GM23338 (cell line): ENCODE data around the gene SMARCD2. TPM values are rescaled to one million over a fixed set of nuclear protein-coding genes. Genes with fewer than 3 reads are reported as not detected.

Source experiments
- ATAC-seq: fragments of 200-7000 bp; cut with Tn5 transposase; 3 replicates; pipeline ENCODE4 v1.9.1; 2020
- DNase-seq: peaks from one replicate; pipeline ENCODE4 v3.0.0-alpha.2; 2015; ENCODE audit warnings: low spot score
- H2AFZ ChIP-seq: fragments of 200-600 bp; sonication (generic); 2 replicates; pipeline ENCODE4 v1.8.0; 2016; ENCODE audit warnings: antibody characterized with exemption, mild to moderate bottlenecking, moderate library complexity
- H3F3A ChIP-seq: fragments of 200-600 bp; sonication (generic); replicated peaks from 2 replicates; pipeline ENCODE4 v1.8.0; 2017; ENCODE audit warnings: antibody characterized with exemption, mixed run types, low read depth
- H3K27ac ChIP-seq: fragments of 200-600 bp; sonication (generic); 2 replicates; pipeline ENCODE4 v1.6.1; 2016; ENCODE audit warnings: low read depth
- H3K27me3 ChIP-seq: fragments of 200-600 bp; sonication (generic); 2 replicates; pipeline ENCODE4 v1.8.0; 2016; ENCODE audit warnings: mild to moderate bottlenecking, mixed run types, moderate library complexity; ENCODE audit not compliant: insufficient read depth
- H3K36me3 ChIP-seq: fragments of 200-600 bp; sonication (generic); 2 replicates; pipeline ENCODE4 v1.8.0; 2016; ENCODE audit warnings: mild to moderate bottlenecking; ENCODE audit not compliant: insufficient read depth
- H3K4me1 ChIP-seq: fragments of 200-600 bp; sonication (generic); 2 replicates; pipeline ENCODE4 v1.8.0; 2016; ENCODE audit warnings: mild to moderate bottlenecking, moderate library complexity; ENCODE audit not compliant: insufficient read depth
- H3K4me2 ChIP-seq: fragments of 200-600 bp; sonication (generic); 2 replicates; pipeline ENCODE4 v1.7.1; 2017; ENCODE audit warnings: mixed run types
- H3K4me3 ChIP-seq: fragments of 200-600 bp; sonication (generic); 2 replicates; pipeline ENCODE4 v1.6.1; 2016; ENCODE audit warnings: mixed run types
- H3K79me2 ChIP-seq: fragments of 200-600 bp; sonication (generic); replicated peaks from 2 replicates; pipeline ENCODE4 v1.8.0; 2017; ENCODE audit warnings: mild to moderate bottlenecking; ENCODE audit not compliant: insufficient read depth
- H3K9me2 ChIP-seq: fragments of 200-600 bp; sonication (generic); 2 replicates; pipeline ENCODE4 v1.8.0; 2017; ENCODE audit not compliant: insufficient read depth
- H4K20me1 ChIP-seq: fragments of 200-600 bp; sonication (generic); replicated peaks from 2 replicates; pipeline ENCODE4 v1.8.0; 2017; ENCODE audit warnings: mild to moderate bottlenecking; ENCODE audit not compliant: insufficient read depth
- H3K27ac Mint-ChIP-seq: 2 replicates; pipeline ENCODE4 v1.8.0; 2020; ENCODE audit warnings: inconsistent platforms, mild to moderate bottlenecking, moderate library complexity, mixed read lengths
- H3K27me3 Mint-ChIP-seq: 3 replicates; pipeline ENCODE4 v1.8.0; 2022; ENCODE audit warnings: low read depth, mild to moderate bottlenecking, moderate library complexity, mixed read lengths, inconsistent platforms; ENCODE audit not compliant: insufficient read depth, poor library complexity
- H3K36me3 Mint-ChIP-seq: 3 replicates; pipeline ENCODE4 v1.8.0; 2021; ENCODE audit warnings: low read depth, mild to moderate bottlenecking, inconsistent platforms, moderate library complexity, mixed read lengths
- H3K4me1 Mint-ChIP-seq: 3 replicates; pipeline ENCODE4 v1.8.0; 2020; ENCODE audit warnings: mild to moderate bottlenecking, inconsistent platforms, mixed read lengths
- H3K4me3 Mint-ChIP-seq: 3 replicates; pipeline ENCODE4 v1.8.0; 2021; ENCODE audit warnings: moderate library complexity, mild to moderate bottlenecking, inconsistent platforms, mixed read lengths
- H3K9me3 Mint-ChIP-seq: 3 replicates; pipeline ENCODE4 v1.8.0; 2020; ENCODE audit warnings: moderate library complexity, mild to moderate bottlenecking, inconsistent platforms, mixed read lengths
- CREB1 ChIP-seq: fragments of 250-450 bp; sonication (Bioruptor Pico); IDR thresholded peaks from 2 replicates; pipeline ENCODE4 v1.5.0; 2020; ENCODE audit warnings: low read depth, mild to moderate bottlenecking, moderate library complexity
- NANOG ChIP-seq: IDR thresholded peaks from 2 replicates; pipeline ENCODE4 v1.6.1; 2016; ENCODE audit warnings: antibody characterized with exemption, borderline replicate concordance
- POLR2AphosphoS5 ChIP-seq: IDR thresholded peaks from 2 replicates; pipeline ENCODE4 v1.6.1; 2016; ENCODE audit warnings: antibody characterized with exemption, low read depth
- STAT1 ChIP-seq: IDR thresholded peaks from one replicate; pipeline ENCODE4 v1.6.1; 2016; ENCODE audit warnings: antibody characterized with exemption; ENCODE audit not compliant: unreplicated experiment
- ZNF114 ChIP-seq: fragments of 250-450 bp; sonication (Bioruptor Pico); IDR thresholded peaks from 2 replicates; pipeline ENCODE4 v1.5.0; 2020; ENCODE audit warnings: mild to moderate bottlenecking, moderate library complexity
- polyA plus RNA-seq: library from polyadenylated mRNA; unstranded; fragments of >200 nt; fragmentation: Nextera tagmentation; extraction: Ambion mirVana; gene quantifications from 2 replicates; pipeline ENCODE4 v1.2.1, GENCODE V29; 2016
- total RNA-seq: library from RNA; depleted of rRNA; stranded (reverse); fragments of >200 nt; shearing (Covaris generic); gene quantifications from 2 replicates; pipeline ENCODE4 v1.2.3, GENCODE V29; 2014
- TF ChIP-seq, protein P1 (sequence below), 2 experiments: fragments of 200-600 bp in 1 of 2; sonication (generic) in 1 of 2; conservative IDR thresholded peaks; 2 replicates each; pipeline versions ENCODE4 v1.5.1 to v1.6.1; 2016 to 2017; ENCODE audit warnings: antibody characterized with exemption in 2 of 2, low read depth in 2 of 2, mild to moderate bottlenecking in 2 of 2, moderate library complexity in 1 of 2
- TF ChIP-seq, protein P2 (sequence below): IDR thresholded peaks from one replicate; pipeline ENCODE4 v1.6.1; 2018; ENCODE audit warnings: antibody characterized with exemption; ENCODE audit not compliant: unreplicated experiment

The SMARCD2 gene
- total and polyA plus RNA-seq, 2 experiments from 2014 or later: 36.4 to 133 TPM

DNA sequence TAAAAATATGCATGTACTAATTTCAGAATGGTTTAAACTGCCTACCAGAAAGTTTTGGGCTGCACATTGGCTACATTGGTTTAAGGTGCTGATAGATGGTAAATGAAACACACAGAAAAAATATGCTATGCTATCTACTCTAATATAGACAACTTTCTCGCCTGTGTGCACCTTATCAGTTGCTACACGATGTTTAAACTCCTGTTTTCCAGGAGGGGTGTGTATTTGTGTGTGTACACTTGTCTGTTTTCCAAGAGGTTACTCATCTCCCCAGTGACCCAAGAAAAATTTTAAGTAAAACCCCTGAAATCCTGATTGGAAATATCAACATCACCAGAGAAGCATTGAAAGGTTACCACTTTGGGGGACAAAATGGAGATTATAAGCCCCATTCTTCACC, 36.9 kb downstream of the SMARCD2 start:
- Histone ChIP-seq H3K9me2 (no peaks in the 10 kb centered on the region), H3K27me3 (no peaks in the 10 kb centered on the region), H3K79me2 (peaks cover 14% of the 10 kb centered on the region), H3K4me1 (no peaks in the 10 kb centered on the region), H3K36me3 (peaks cover 84% of the 10 kb centered on the region), H3K27ac (no peak overlapping the region), H3K4me2 (no peak overlapping the region), H4K20me1 (peaks cover 30% of the 10 kb centered on the region), H3F3A (peaks cover 3% of the 10 kb centered on the region; the same call in 1 of the 2 replicates), H3K4me3 (no peak overlapping the region), H2AFZ (no peak overlapping the region)
- H3K9me3 Mint-ChIP-seq: no peaks in the 10 kb centered on the region
- TF ChIP-seq, protein P1, sequence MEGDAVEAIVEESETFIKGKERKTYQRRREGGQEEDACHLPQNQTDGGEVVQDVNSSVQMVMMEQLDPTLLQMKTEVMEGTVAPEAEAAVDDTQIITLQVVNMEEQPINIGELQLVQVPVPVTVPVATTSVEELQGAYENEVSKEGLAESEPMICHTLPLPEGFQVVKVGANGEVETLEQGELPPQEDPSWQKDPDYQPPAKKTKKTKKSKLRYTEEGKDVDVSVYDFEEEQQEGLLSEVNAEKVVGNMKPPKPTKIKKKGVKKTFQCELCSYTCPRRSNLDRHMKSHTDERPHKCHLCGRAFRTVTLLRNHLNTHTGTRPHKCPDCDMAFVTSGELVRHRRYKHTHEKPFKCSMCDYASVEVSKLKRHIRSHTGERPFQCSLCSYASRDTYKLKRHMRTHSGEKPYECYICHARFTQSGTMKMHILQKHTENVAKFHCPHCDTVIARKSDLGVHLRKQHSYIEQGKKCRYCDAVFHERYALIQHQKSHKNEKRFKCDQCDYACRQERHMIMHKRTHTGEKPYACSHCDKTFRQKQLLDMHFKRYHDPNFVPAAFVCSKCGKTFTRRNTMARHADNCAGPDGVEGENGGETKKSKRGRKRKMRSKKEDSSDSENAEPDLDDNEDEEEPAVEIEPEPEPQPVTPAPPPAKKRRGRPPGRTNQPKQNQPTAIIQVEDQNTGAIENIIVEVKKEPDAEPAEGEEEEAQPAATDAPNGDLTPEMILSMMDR (conservative IDR thresholded peaks at IDR 0.05; ENCODE audit: low read depth in 2 of 2): no peak
- no peak for TF ChIP-seq CREB1 (CRISPR knock-in tag)
- peaks cover 81% of the 10 kb centered on the region for H3K36me3 Mint-ChIP-seq
- no peak overlapping the region for H3K27ac Mint-ChIP-seq
- H3K4me1 Mint-ChIP-seq: no peaks in the 10 kb centered on the region
- ATAC-seq (no peak), DNase-seq (no peak)
- no peak overlapping the region for H3K4me3 Mint-ChIP-seq
- no peaks in the 10 kb centered on the region for H3K27me3 Mint-ChIP-seq

DNA sequence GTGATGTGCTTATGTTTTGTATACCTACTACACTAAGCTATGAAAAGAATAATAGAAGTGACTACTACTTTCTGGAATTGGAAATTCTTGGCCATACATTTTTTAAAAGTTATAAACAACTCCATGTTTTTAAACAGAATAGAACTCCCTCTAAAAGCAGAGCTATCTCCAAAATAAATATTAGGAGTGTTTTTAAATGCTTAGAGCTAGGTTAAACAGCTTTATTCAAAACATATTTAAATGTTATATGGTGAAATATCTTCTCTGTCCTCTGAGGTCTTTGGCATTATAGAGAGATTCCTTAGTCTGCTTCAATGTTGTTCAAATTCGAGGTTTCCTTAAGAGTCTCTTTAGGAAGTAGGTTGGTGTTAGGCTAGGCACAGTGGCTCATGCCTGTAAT, 38.2 kb downstream of the SMARCD2 start:
- H3K9me3 Mint-ChIP-seq: no peaks in the 10 kb centered on the region
- peaks cover 22% of the 10 kb centered on the region for H3K79me2 ChIP-seq
- H3K27me3 ChIP-seq: no peaks in the 10 kb centered on the region
- H3K4me1 Mint-ChIP-seq: no peaks in the 10 kb centered on the region
- H3K4me3 Mint-ChIP-seq: no peak overlapping the region
- no peak overlapping the region for H2AFZ ChIP-seq
- H3F3A ChIP-seq: peaks cover 3% of the 10 kb centered on the region; the same call in 1 of the 2 replicates
- peaks cover 30% of the 10 kb centered on the region for H4K20me1 ChIP-seq
- DNase-seq: no peak
- no peaks in the 10 kb centered on the region for H3K27me3 Mint-ChIP-seq
- H3K4me3 ChIP-seq: no peak overlapping the region
- H3K9me2 ChIP-seq: no peaks in the 10 kb centered on the region
- H3K36me3 Mint-ChIP-seq: peaks cover 82% of the 10 kb centered on the region
- H3K36me3 ChIP-seq: peaks cover 84% of the 10 kb centered on the region
- no peak overlapping the region for H3K27ac Mint-ChIP-seq
- no peak overlapping the region for H3K4me2 ChIP-seq
- TF ChIP-seq ZNF114 (CRISPR knock-in tag) (no peak), NANOG (no peak), STAT1 (no peak)
- no peaks in the 10 kb centered on the region for H3K4me1 ChIP-seq
- no peak for ATAC-seq
- no peak overlapping the region for H3K27ac ChIP-seq

DNA sequence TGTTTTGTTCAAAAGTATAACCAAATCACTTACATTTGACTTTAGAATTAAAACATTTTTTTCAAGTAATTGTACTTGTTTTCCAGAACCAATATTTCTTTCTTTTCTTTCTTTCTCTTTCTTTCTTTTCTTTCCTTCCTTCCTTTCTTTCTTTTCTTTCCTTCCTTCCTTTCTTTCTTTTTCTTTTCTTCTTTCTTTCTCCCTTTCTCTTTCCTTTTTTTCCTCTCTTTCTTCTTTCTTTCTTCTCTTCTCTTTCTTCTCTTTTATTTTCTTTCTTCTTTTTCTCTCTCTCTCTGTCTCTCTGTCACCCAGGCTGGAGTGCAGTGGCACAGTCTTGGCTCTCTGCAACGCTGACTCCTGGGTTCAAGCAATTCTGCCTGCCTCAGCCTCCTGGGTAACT, 41.7 kb downstream of the SMARCD2 start:
- Histone ChIP-seq H3K4me2 (no peak overlapping the region), H3K27ac (no peak overlapping the region), H3K4me1 (no peaks in the 10 kb centered on the region), H3K79me2 (peaks cover 35% of the 10 kb centered on the region), H3K4me3 (no peak overlapping the region), H3K36me3 (peaks cover 90% of the 10 kb centered on the region), H3F3A (no peaks in the 10 kb centered on the region; the same call in 1 of the 2 replicates), H4K20me1 (peaks cover 29% of the 10 kb centered on the region), H2AFZ (no peak overlapping the region), H3K9me2 (no peaks in the 10 kb centered on the region), H3K27me3 (no peaks in the 10 kb centered on the region)
- Mint-ChIP-seq H3K27me3 (no peaks in the 10 kb centered on the region), H3K27ac (no peak overlapping the region), H3K36me3 (peaks cover 79% of the 10 kb centered on the region), H3K9me3 (no peaks in the 10 kb centered on the region), H3K4me3 (no peak overlapping the region), H3K4me1 (no peaks in the 10 kb centered on the region)
- ATAC-seq (no peak), DNase-seq (no peak)
- TF ChIP-seq ZNF114 (CRISPR knock-in tag) (no peak), STAT1 (no peak), NANOG (no peak), POLR2AphosphoS5 (no peak)
- TF ChIP-seq, protein P1 (conservative IDR thresholded peaks at IDR 0.05; ENCODE audit: low read depth in 2 of 2): no peak
- TF ChIP-seq, protein P2, sequence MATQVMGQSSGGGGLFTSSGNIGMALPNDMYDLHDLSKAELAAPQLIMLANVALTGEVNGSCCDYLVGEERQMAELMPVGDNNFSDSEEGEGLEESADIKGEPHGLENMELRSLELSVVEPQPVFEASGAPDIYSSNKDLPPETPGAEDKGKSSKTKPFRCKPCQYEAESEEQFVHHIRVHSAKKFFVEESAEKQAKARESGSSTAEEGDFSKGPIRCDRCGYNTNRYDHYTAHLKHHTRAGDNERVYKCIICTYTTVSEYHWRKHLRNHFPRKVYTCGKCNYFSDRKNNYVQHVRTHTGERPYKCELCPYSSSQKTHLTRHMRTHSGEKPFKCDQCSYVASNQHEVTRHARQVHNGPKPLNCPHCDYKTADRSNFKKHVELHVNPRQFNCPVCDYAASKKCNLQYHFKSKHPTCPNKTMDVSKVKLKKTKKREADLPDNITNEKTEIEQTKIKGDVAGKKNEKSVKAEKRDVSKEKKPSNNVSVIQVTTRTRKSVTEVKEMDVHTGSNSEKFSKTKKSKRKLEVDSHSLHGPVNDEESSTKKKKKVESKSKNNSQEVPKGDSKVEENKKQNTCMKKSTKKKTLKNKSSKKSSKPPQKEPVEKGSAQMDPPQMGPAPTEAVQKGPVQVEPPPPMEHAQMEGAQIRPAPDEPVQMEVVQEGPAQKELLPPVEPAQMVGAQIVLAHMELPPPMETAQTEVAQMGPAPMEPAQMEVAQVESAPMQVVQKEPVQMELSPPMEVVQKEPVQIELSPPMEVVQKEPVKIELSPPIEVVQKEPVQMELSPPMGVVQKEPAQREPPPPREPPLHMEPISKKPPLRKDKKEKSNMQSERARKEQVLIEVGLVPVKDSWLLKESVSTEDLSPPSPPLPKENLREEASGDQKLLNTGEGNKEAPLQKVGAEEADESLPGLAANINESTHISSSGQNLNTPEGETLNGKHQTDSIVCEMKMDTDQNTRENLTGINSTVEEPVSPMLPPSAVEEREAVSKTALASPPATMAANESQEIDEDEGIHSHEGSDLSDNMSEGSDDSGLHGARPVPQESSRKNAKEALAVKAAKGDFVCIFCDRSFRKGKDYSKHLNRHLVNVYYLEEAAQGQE: no peak
